GM23338 (cell line): Measurements from ENCODE around the gene H1-8. TPM values are rescaled to one million over a fixed set of nuclear protein-coding genes. Genes with fewer than 3 reads are reported as not detected.

Experiments
- ATAC-seq: fragments of 200-7000 bp; cut with Tn5 transposase; 3 replicates; pipeline ENCODE4 v1.9.1; 2020
- DNase-seq: peaks from one replicate; pipeline ENCODE4 v3.0.0-alpha.2; 2015; ENCODE audit warnings: low spot score
- H2AFZ ChIP-seq: fragments of 200-600 bp; sonication (generic); 2 replicates; pipeline ENCODE4 v1.8.0; 2016; ENCODE audit warnings: antibody characterized with exemption, mild to moderate bottlenecking, moderate library complexity
- H3F3A ChIP-seq: fragments of 200-600 bp; sonication (generic); replicated peaks from 2 replicates; pipeline ENCODE4 v1.8.0; 2017; ENCODE audit warnings: antibody characterized with exemption, mixed run types, low read depth
- H3K27ac ChIP-seq: fragments of 200-600 bp; sonication (generic); 2 replicates; pipeline ENCODE4 v1.6.1; 2016; ENCODE audit warnings: low read depth
- H3K27me3 ChIP-seq: fragments of 200-600 bp; sonication (generic); 2 replicates; pipeline ENCODE4 v1.8.0; 2016; ENCODE audit warnings: mild to moderate bottlenecking, mixed run types, moderate library complexity; ENCODE audit not compliant: insufficient read depth
- H3K36me3 ChIP-seq: fragments of 200-600 bp; sonication (generic); 2 replicates; pipeline ENCODE4 v1.8.0; 2016; ENCODE audit warnings: mild to moderate bottlenecking; ENCODE audit not compliant: insufficient read depth
- H3K4me1 ChIP-seq: fragments of 200-600 bp; sonication (generic); 2 replicates; pipeline ENCODE4 v1.8.0; 2016; ENCODE audit warnings: mild to moderate bottlenecking, moderate library complexity; ENCODE audit not compliant: insufficient read depth
- H3K4me2 ChIP-seq: fragments of 200-600 bp; sonication (generic); 2 replicates; pipeline ENCODE4 v1.7.1; 2017; ENCODE audit warnings: mixed run types
- H3K4me3 ChIP-seq: fragments of 200-600 bp; sonication (generic); 2 replicates; pipeline ENCODE4 v1.6.1; 2016; ENCODE audit warnings: mixed run types
- H3K79me2 ChIP-seq: fragments of 200-600 bp; sonication (generic); replicated peaks from 2 replicates; pipeline ENCODE4 v1.8.0; 2017; ENCODE audit warnings: mild to moderate bottlenecking; ENCODE audit not compliant: insufficient read depth
- H3K9me2 ChIP-seq: fragments of 200-600 bp; sonication (generic); 2 replicates; pipeline ENCODE4 v1.8.0; 2017; ENCODE audit not compliant: insufficient read depth
- H4K20me1 ChIP-seq: fragments of 200-600 bp; sonication (generic); replicated peaks from 2 replicates; pipeline ENCODE4 v1.8.0; 2017; ENCODE audit warnings: mild to moderate bottlenecking; ENCODE audit not compliant: insufficient read depth
- H3K27ac Mint-ChIP-seq: 2 replicates; pipeline ENCODE4 v1.8.0; 2020; ENCODE audit warnings: inconsistent platforms, mild to moderate bottlenecking, moderate library complexity, mixed read lengths
- H3K27me3 Mint-ChIP-seq: 3 replicates; pipeline ENCODE4 v1.8.0; 2022; ENCODE audit warnings: low read depth, mild to moderate bottlenecking, moderate library complexity, mixed read lengths, inconsistent platforms; ENCODE audit not compliant: insufficient read depth, poor library complexity
- H3K36me3 Mint-ChIP-seq: 3 replicates; pipeline ENCODE4 v1.8.0; 2021; ENCODE audit warnings: low read depth, mild to moderate bottlenecking, inconsistent platforms, moderate library complexity, mixed read lengths
- H3K4me1 Mint-ChIP-seq: 3 replicates; pipeline ENCODE4 v1.8.0; 2020; ENCODE audit warnings: mild to moderate bottlenecking, inconsistent platforms, mixed read lengths
- H3K4me3 Mint-ChIP-seq: 3 replicates; pipeline ENCODE4 v1.8.0; 2021; ENCODE audit warnings: moderate library complexity, mild to moderate bottlenecking, inconsistent platforms, mixed read lengths
- H3K9me3 Mint-ChIP-seq: 3 replicates; pipeline ENCODE4 v1.8.0; 2020; ENCODE audit warnings: moderate library complexity, mild to moderate bottlenecking, inconsistent platforms, mixed read lengths
- CREB1 ChIP-seq: fragments of 250-450 bp; sonication (Bioruptor Pico); IDR thresholded peaks from 2 replicates; pipeline ENCODE4 v1.5.0; 2020; ENCODE audit warnings: low read depth, mild to moderate bottlenecking, moderate library complexity
- EZH2 ChIP-seq: fragments of 200-600 bp; sonication (generic); IDR thresholded peaks from one replicate; pipeline ENCODE4 v1.8.0; 2017; ENCODE audit warnings: antibody characterized with exemption, mild to moderate bottlenecking, low read depth; ENCODE audit not compliant: unreplicated experiment
- EZH2phosphoT487 ChIP-seq: fragments of 200-600 bp; sonication (generic); IDR thresholded peaks from one replicate; pipeline ENCODE4 v1.8.1; 2018; ENCODE audit warnings: antibody characterized with exemption; ENCODE audit not compliant: unreplicated experiment
- JUNB ChIP-seq: IDR thresholded peaks from one replicate; pipeline ENCODE4 v1.6.1; 2016; ENCODE audit warnings: antibody characterized with exemption; ENCODE audit not compliant: unreplicated experiment
- NANOG ChIP-seq: IDR thresholded peaks from 2 replicates; pipeline ENCODE4 v1.6.1; 2016; ENCODE audit warnings: antibody characterized with exemption, borderline replicate concordance
- POLR2AphosphoS5 ChIP-seq: IDR thresholded peaks from 2 replicates; pipeline ENCODE4 v1.6.1; 2016; ENCODE audit warnings: antibody characterized with exemption, low read depth
- STAT1 ChIP-seq: IDR thresholded peaks from one replicate; pipeline ENCODE4 v1.6.1; 2016; ENCODE audit warnings: antibody characterized with exemption; ENCODE audit not compliant: unreplicated experiment
- ZNF114 ChIP-seq: fragments of 250-450 bp; sonication (Bioruptor Pico); IDR thresholded peaks from 2 replicates; pipeline ENCODE4 v1.5.0; 2020; ENCODE audit warnings: mild to moderate bottlenecking, moderate library complexity
- ZNF331 ChIP-seq: fragments of 250-450 bp; sonication (Bioruptor Pico); IDR thresholded peaks from 2 replicates; pipeline ENCODE4 v1.5.0; 2020; ENCODE audit warnings: low read depth, mild to moderate bottlenecking, moderate library complexity
- polyA plus RNA-seq: library from polyadenylated mRNA; unstranded; fragments of >200 nt; fragmentation: Nextera tagmentation; extraction: Ambion mirVana; gene quantifications from 2 replicates; pipeline ENCODE4 v1.2.1, GENCODE V29; 2016
- total RNA-seq: library from RNA; depleted of rRNA; stranded (reverse); fragments of >200 nt; shearing (Covaris generic); gene quantifications from 2 replicates; pipeline ENCODE4 v1.2.3, GENCODE V29; 2014
- TF ChIP-seq, protein P1 (sequence below): IDR thresholded peaks from 2 replicates; pipeline ENCODE4 v1.6.1; 2016; ENCODE audit warnings: antibody characterized with exemption
- TF ChIP-seq, protein P2 (sequence below): IDR thresholded peaks from one replicate; pipeline ENCODE4 v1.6.1; 2018; ENCODE audit warnings: antibody characterized with exemption; ENCODE audit not compliant: unreplicated experiment
- TF ChIP-seq, protein P3 (sequence below), 2 experiments: fragments of 200-600 bp in 1 of 2; sonication (generic) in 1 of 2; conservative IDR thresholded peaks; 2 replicates each; pipeline versions ENCODE4 v1.5.1 to v1.6.1; 2016 to 2017; ENCODE audit warnings: antibody characterized with exemption in 2 of 2, low read depth in 2 of 2, mild to moderate bottlenecking in 2 of 2, moderate library complexity in 1 of 2
- TF ChIP-seq, protein P4 (sequence below): fragments of 250-450 bp; sonication (Bioruptor Pico); IDR thresholded peaks from 2 replicates; pipeline ENCODE4 v1.5.0; 2020; ENCODE audit warnings: mild to moderate bottlenecking, moderate library complexity

Gene H1-8
- total and polyA plus RNA-seq, 2 experiments from 2014 or later, result not detected

DNA sequence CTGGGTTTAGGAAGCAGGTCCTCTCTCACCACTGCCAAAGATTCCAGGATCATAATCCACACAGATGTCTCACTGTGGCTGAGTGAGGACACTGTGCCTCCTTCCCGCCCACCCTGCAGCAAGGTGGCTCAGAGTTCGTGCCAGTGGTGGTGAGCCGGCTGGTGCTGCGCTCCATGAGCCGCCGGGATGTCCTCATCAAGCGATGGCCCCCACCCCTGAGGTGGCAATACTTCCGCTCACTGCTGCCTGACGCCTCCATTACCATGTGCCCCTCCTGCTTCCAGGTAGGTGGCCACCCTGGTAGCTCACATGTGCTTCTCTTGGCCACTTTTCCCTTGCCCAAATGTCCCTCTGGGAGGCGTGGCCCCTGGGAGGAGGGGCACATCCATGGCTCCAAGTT, 23.5 kb upstream of the H1-8 start:
- no peak for ATAC-seq
- Histone ChIP-seq H3K27ac (no peak overlapping the region), H3K79me2 (no peaks in the 10 kb centered on the region), H3K4me1 (no peaks in the 10 kb centered on the region), H2AFZ (no peak overlapping the region), H4K20me1 (no peaks in the 10 kb centered on the region), H3K9me2 (no peaks in the 10 kb centered on the region), H3K4me2 (no peak overlapping the region), H3K36me3 (no peaks in the 10 kb centered on the region), H3K27me3 (no peaks in the 10 kb centered on the region), H3F3A (no peaks in the 10 kb centered on the region), H3K4me3 (no peak overlapping the region)
- no peak for TF ChIP-seq EZH2
- TF ChIP-seq, protein P1, sequence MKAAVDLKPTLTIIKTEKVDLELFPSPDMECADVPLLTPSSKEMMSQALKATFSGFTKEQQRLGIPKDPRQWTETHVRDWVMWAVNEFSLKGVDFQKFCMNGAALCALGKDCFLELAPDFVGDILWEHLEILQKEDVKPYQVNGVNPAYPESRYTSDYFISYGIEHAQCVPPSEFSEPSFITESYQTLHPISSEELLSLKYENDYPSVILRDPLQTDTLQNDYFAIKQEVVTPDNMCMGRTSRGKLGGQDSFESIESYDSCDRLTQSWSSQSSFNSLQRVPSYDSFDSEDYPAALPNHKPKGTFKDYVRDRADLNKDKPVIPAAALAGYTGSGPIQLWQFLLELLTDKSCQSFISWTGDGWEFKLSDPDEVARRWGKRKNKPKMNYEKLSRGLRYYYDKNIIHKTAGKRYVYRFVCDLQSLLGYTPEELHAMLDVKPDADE, result no peak
- TF ChIP-seq NANOG, result no peak
- no peak for TF ChIP-seq CREB1 (CRISPR knock-in tag)
- TF ChIP-seq, protein P2, sequence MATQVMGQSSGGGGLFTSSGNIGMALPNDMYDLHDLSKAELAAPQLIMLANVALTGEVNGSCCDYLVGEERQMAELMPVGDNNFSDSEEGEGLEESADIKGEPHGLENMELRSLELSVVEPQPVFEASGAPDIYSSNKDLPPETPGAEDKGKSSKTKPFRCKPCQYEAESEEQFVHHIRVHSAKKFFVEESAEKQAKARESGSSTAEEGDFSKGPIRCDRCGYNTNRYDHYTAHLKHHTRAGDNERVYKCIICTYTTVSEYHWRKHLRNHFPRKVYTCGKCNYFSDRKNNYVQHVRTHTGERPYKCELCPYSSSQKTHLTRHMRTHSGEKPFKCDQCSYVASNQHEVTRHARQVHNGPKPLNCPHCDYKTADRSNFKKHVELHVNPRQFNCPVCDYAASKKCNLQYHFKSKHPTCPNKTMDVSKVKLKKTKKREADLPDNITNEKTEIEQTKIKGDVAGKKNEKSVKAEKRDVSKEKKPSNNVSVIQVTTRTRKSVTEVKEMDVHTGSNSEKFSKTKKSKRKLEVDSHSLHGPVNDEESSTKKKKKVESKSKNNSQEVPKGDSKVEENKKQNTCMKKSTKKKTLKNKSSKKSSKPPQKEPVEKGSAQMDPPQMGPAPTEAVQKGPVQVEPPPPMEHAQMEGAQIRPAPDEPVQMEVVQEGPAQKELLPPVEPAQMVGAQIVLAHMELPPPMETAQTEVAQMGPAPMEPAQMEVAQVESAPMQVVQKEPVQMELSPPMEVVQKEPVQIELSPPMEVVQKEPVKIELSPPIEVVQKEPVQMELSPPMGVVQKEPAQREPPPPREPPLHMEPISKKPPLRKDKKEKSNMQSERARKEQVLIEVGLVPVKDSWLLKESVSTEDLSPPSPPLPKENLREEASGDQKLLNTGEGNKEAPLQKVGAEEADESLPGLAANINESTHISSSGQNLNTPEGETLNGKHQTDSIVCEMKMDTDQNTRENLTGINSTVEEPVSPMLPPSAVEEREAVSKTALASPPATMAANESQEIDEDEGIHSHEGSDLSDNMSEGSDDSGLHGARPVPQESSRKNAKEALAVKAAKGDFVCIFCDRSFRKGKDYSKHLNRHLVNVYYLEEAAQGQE, result no peak
- TF ChIP-seq, protein P3, sequence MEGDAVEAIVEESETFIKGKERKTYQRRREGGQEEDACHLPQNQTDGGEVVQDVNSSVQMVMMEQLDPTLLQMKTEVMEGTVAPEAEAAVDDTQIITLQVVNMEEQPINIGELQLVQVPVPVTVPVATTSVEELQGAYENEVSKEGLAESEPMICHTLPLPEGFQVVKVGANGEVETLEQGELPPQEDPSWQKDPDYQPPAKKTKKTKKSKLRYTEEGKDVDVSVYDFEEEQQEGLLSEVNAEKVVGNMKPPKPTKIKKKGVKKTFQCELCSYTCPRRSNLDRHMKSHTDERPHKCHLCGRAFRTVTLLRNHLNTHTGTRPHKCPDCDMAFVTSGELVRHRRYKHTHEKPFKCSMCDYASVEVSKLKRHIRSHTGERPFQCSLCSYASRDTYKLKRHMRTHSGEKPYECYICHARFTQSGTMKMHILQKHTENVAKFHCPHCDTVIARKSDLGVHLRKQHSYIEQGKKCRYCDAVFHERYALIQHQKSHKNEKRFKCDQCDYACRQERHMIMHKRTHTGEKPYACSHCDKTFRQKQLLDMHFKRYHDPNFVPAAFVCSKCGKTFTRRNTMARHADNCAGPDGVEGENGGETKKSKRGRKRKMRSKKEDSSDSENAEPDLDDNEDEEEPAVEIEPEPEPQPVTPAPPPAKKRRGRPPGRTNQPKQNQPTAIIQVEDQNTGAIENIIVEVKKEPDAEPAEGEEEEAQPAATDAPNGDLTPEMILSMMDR (conservative IDR thresholded peaks at IDR 0.05; ENCODE audit: low read depth in 2 of 2), result no peak
- TF ChIP-seq POLR2AphosphoS5, result no peak
- TF ChIP-seq, protein P4, sequence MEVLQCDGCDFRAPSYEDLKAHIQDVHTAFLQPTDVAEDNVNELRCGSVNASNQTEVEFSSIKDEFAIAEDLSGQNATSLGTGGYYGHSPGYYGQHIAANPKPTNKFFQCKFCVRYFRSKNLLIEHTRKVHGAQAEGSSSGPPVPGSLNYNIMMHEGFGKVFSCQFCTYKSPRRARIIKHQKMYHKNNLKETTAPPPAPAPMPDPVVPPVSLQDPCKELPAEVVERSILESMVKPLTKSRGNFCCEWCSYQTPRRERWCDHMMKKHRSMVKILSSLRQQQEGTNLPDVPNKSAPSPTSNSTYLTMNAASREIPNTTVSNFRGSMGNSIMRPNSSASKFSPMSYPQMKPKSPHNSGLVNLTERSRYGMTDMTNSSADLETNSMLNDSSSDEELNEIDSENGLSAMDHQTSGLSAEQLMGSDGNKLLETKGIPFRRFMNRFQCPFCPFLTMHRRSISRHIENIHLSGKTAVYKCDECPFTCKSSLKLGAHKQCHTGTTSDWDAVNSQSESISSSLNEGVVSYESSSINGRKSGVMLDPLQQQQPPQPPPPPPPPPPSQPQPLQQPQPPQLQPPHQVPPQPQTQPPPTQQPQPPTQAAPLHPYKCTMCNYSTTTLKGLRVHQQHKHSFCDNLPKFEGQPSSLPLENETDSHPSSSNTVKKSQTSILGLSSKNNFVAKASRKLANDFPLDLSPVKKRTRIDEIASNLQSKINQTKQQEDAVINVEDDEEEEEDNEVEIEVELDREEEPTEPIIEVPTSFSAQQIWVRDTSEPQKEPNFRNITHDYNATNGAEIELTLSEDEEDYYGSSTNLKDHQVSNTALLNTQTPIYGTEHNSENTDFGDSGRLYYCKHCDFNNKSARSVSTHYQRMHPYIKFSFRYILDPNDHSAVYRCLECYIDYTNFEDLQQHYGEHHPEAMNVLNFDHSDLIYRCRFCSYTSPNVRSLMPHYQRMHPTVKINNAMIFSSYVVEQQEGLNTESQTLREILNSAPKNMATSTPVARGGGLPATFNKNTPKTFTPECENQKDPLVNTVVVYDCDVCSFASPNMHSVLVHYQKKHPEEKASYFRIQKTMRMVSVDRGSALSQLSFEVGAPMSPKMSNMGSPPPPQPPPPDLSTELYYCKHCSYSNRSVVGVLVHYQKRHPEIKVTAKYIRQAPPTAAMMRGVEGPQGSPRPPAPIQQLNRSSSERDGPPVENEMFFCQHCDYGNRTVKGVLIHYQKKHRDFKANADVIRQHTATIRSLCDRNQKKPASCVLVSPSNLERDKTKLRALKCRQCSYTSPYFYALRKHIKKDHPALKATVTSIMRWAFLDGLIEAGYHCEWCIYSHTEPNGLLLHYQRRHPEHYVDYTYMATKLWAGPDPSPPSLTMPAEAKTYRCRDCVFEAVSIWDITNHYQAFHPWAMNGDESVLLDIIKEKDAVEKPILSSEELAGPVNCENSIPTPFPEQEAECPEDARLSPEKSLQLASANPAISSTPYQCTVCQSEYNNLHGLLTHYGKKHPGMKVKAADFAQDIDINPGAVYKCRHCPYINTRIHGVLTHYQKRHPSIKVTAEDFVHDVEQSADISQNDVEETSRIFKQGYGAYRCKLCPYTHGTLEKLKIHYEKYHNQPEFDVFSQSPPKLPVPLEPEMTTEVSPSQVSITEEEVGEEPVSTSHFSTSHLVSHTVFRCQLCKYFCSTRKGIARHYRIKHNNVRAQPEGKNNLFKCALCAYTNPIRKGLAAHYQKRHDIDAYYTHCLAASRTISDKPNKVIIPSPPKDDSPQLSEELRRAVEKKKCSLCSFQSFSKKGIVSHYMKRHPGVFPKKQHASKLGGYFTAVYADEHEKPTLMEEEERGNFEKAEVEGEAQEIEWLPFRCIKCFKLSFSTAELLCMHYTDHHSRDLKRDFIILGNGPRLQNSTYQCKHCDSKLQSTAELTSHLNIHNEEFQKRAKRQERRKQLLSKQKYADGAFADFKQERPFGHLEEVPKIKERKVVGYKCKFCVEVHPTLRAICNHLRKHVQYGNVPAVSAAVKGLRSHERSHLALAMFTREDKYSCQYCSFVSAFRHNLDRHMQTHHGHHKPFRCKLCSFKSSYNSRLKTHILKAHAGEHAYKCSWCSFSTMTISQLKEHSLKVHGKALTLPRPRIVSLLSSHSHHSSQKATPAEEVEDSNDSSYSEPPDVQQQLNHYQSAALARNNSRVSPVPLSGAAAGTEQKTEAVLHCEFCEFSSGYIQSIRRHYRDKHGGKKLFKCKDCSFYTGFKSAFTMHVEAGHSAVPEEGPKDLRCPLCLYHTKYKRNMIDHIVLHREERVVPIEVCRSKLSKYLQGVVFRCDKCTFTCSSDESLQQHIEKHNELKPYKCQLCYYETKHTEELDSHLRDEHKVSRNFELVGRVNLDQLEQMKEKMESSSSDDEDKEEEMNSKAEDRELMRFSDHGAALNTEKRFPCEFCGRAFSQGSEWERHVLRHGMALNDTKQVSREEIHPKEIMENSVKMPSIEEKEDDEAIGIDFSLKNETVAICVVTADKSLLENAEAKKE (CRISPR knock-in tag), result no peak
- no peak for TF ChIP-seq JUNB
- TF ChIP-seq ZNF114, result no peak
- TF ChIP-seq EZH2phosphoT487, result no peak
- no peak for TF ChIP-seq ZNF331 (CRISPR knock-in tag)
- TF ChIP-seq STAT1, result no peak
- H3K4me3 Mint-ChIP-seq, result no peak overlapping the region
- H3K27me3 Mint-ChIP-seq, result peaks cover 11% of the 10 kb centered on the region
- no peak for DNase-seq
- H3K27ac Mint-ChIP-seq, result no peak overlapping the region
- H3K4me1 Mint-ChIP-seq, result peaks cover 9% of the 10 kb centered on the region
- H3K36me3 Mint-ChIP-seq, result peaks cover 15% of the 10 kb centered on the region
- H3K9me3 Mint-ChIP-seq, result no peaks in the 10 kb centered on the region; the same call in 2 of the 3 replicates
